ENCODE measurements around the gene LASP1. TPM values are rescaled to one million over a fixed set of nuclear protein-coding genes. Genes with fewer than 3 reads are reported as not detected.
"Not testable (repeated sequence)": the region's sequence is repeated elsewhere in the genome, so short reads cannot be mapped to it uniquely, and the experiment has no call there.

Gene LASP1
- total RNA-seq: 103 TPM

GRCh38 chr17:38869526-38870258 is at the start of gene LASP1:
Gene LASP1, plus strand, starts transcription at chr17:38870058. Its CDS starts 132 bp downstream, at chr17:38870190.
- Histone ChIP-seq H3K27me3 (ENCODE audit: insufficient read depth, low read length) (no peaks in the 10 kb centered on the region), H3K9me3 (ENCODE audit: low read depth, low read length) (no peaks in the 10 kb centered on the region), H3K4me1 (ENCODE audit: insufficient read depth, low read length) (peaks cover 55% of the 10 kb centered on the region), H3K4me3 (ENCODE audit: low read length) (peak within 1 kb of the TSS; percentile 100)

GRCh38 chr17:38824899-38825761 is 44.7 kb upstream of the LASP1 start, which contains the start of gene CWC25:
Gene CWC25, minus strand, starts transcription at chr17:38825321. Its CDS starts 138 bp downstream, at chr17:38825183.
- Histone ChIP-seq H3K27me3 (ENCODE audit: insufficient read depth, low read length) (no peaks in the 10 kb centered on the region), H3K4me1 (ENCODE audit: insufficient read depth, low read length) (peaks cover 22% of the 10 kb centered on the region), H3K9me3 (ENCODE audit: low read depth, low read length) (no peaks in the 10 kb centered on the region), H3K4me3 (ENCODE audit: low read length) (peak within 1 kb of the TSS; percentile 62)

- no peaks in the 10 kb centered on the region for H3K9me3 ChIP-seq (ENCODE audit: low read depth, low read length)
- peak overlapping the region; percentile 62 for H3K4me3 ChIP-seq (ENCODE audit: low read length)
- H3K4me1 ChIP-seq (ENCODE audit: insufficient read depth, low read length): peaks cover 22% of the 10 kb centered on the region
- no peaks in the 10 kb centered on the region for H3K27me3 ChIP-seq (ENCODE audit: insufficient read depth, low read length)
Observed at GRCh38 chr17:38825762-38826247, 44.1 kb upstream of the LASP1 start.

- no peaks in the 10 kb centered on the region for H3K4me1 ChIP-seq (ENCODE audit: insufficient read depth, low read length)
- no peak overlapping the region for H3K4me3 ChIP-seq (ENCODE audit: low read length)
- no peaks in the 10 kb centered on the region for H3K27me3 ChIP-seq (ENCODE audit: insufficient read depth, low read length)
- no peaks in the 10 kb centered on the region for H3K9me3 ChIP-seq (ENCODE audit: low read depth, low read length)
Observed at GRCh38 chr17:38844261-38844757, 25.5 kb upstream of the LASP1 start.

- Histone ChIP-seq H3K9me3 (ENCODE audit: low read depth, low read length) (no peaks in the 10 kb centered on the region), H3K27me3 (ENCODE audit: insufficient read depth, low read length) (no peaks in the 10 kb centered on the region), H3K4me1 (ENCODE audit: insufficient read depth, low read length) (peaks cover 29% of the 10 kb centered on the region), H3K4me3 (ENCODE audit: low read length) (no peak overlapping the region)
Observed at GRCh38 chr17:38848557-38848891, 21.3 kb upstream of the LASP1 start.

GRCh38 chr17:38848939-38849605 is 20.8 kb upstream of the LASP1 start:
- peaks cover 30% of the 10 kb centered on the region for H3K4me1 ChIP-seq (ENCODE audit: insufficient read depth, low read length)
- no peak overlapping the region for H3K4me3 ChIP-seq (ENCODE audit: low read length)
- no peaks in the 10 kb centered on the region for H3K27me3 ChIP-seq (ENCODE audit: insufficient read depth, low read length)
- H3K9me3 ChIP-seq (ENCODE audit: low read depth, low read length): no peaks in the 10 kb centered on the region

- H3K4me1 ChIP-seq (ENCODE audit: insufficient read depth, low read length): peaks cover 36% of the 10 kb centered on the region
- no peaks in the 10 kb centered on the region for H3K27me3 ChIP-seq (ENCODE audit: insufficient read depth, low read length)
- H3K9me3 ChIP-seq (ENCODE audit: low read depth, low read length): no peaks in the 10 kb centered on the region
- no peak overlapping the region for H3K4me3 ChIP-seq (ENCODE audit: low read length)
Observed at GRCh38 chr17:38850374-38850773, 19.5 kb upstream of the LASP1 start.

GRCh38 chr17:38851434-38851833 is 18.4 kb upstream of the LASP1 start:
- no peaks in the 10 kb centered on the region for H3K9me3 ChIP-seq (ENCODE audit: low read depth, low read length)
- H3K4me3 ChIP-seq (ENCODE audit: low read length): no peak overlapping the region
- H3K27me3 ChIP-seq (ENCODE audit: insufficient read depth, low read length): no peaks in the 10 kb centered on the region
- H3K4me1 ChIP-seq (ENCODE audit: insufficient read depth, low read length): peaks cover 36% of the 10 kb centered on the region

- H3K4me3 ChIP-seq (ENCODE audit: low read length): peak overlapping the region; percentile 67
- no peaks in the 10 kb centered on the region for H3K27me3 ChIP-seq (ENCODE audit: insufficient read depth, low read length)
- peaks cover 39% of the 10 kb centered on the region for H3K4me1 ChIP-seq (ENCODE audit: insufficient read depth, low read length)
- H3K9me3 ChIP-seq (ENCODE audit: low read depth, low read length): no peaks in the 10 kb centered on the region
Observed at GRCh38 chr17:38852771-38853291, 17.0 kb upstream of the LASP1 start.

- H3K9me3 ChIP-seq (ENCODE audit: low read depth, low read length): no peaks in the 10 kb centered on the region
- H3K4me1 ChIP-seq (ENCODE audit: insufficient read depth, low read length): peaks cover 44% of the 10 kb centered on the region
- H3K27me3 ChIP-seq (ENCODE audit: insufficient read depth, low read length): no peaks in the 10 kb centered on the region
- peak within 1 kb of the TSS; percentile 67 for H3K4me3 ChIP-seq (ENCODE audit: low read length)
Observed at GRCh38 chr17:38853292-38854219, 16.3 kb upstream of the LASP1 start, which contains the start of gene RPL23. Gene RPL23, minus strand, starts transcription at chr17:38853721. Its CDS starts 11 bp downstream, at chr17:38853710.

GRCh38 chr17:38855101-38855714 is 14.7 kb upstream of the LASP1 start:
- H3K9me3 ChIP-seq (ENCODE audit: low read depth, low read length); H3K27me3 ChIP-seq (ENCODE audit: insufficient read depth, low read length); H3K4me3 ChIP-seq (ENCODE audit: low read length): not testable (repeated sequence)
- H3K4me1 ChIP-seq (ENCODE audit: insufficient read depth, low read length): peaks cover 40% of the 10 kb centered on the region

GRCh38 chr17:38857271-38857670 is 12.6 kb upstream of the LASP1 start:
- H3K9me3 ChIP-seq (ENCODE audit: low read depth, low read length): no peaks in the 10 kb centered on the region
- H3K27me3 ChIP-seq (ENCODE audit: insufficient read depth, low read length): no peaks in the 10 kb centered on the region
- H3K4me1 ChIP-seq (ENCODE audit: insufficient read depth, low read length): peaks cover 22% of the 10 kb centered on the region
- no peak overlapping the region for H3K4me3 ChIP-seq (ENCODE audit: low read length)

- Histone ChIP-seq H3K9me3 (ENCODE audit: low read depth, low read length) (no peaks in the 10 kb centered on the region), H3K4me1 (ENCODE audit: insufficient read depth, low read length) (peaks cover 8% of the 10 kb centered on the region), H3K4me3 (ENCODE audit: low read length) (no peak overlapping the region), H3K27me3 (ENCODE audit: insufficient read depth, low read length) (no peaks in the 10 kb centered on the region)
Observed at GRCh38 chr17:38861399-38861843, 8.4 kb upstream of the LASP1 start.
